CD4-positive, alpha-beta T cell treated with Interleukin-17A for 1 hour (primary cell): Measurements from ENCODE around the gene PLA2G4C.
"Not testable (repeated sequence)": the region's sequence is repeated elsewhere in the genome, so short reads cannot be mapped to it uniquely, and the experiment has no call there.

Experiments used
- DNase-seq: peaks from one replicate; pipeline ENCODE4 v3.0.0-alpha.2; 2020

PLA2G4C gene

DNA sequence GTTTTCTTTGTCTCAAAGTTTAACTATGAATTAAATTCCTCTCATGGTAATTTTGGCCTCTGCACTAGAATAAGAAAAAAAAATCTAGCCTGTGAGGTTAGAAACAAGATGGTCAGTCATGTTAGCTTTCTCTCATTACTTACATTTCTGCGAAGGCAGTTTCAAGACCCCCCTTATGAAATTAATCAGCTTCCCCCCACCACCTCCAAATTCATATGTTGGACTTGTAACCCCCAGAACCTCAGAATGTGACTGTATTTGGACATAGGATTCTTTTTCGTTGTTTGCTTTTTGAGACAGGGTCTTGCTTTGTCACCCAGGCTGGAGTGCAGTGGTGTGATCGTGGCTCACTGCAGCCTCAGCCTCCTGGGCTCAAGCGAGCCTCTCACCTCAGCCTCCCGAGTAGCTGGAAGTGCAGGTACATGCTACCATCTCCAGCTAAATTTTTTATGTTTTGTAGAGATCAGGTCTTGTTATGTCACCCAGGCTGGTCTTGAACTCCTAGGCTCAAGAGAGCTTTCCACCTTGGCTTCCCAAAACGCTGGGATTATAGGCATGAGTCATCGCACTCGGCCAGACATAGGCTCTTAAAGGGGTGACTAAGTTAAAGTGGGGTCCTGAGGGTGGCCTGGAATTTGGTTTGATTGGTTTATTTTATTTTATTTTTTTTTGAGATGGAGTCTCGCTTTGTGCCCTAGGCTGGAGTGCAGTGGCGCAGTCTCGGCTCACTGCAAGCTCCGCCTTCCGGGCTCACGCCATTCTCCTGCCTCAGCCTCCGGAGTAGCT lies 1.4 kb downstream of the PLA2G4C start:
- no peak for DNase-seq

- DNase-seq, result no peak
Observed at GRCh38 chr19:48103922-48104321, 6.7 kb downstream of the PLA2G4C start.

GRCh38 chr19:48102870-48103751 lies 7.5 kb downstream of the PLA2G4C start:
- DNase-seq, result peak; percentile 28

GRCh38 chr19:48095612-48096175 lies 14.9 kb downstream of the PLA2G4C start:
- no peak for DNase-seq

DNA sequence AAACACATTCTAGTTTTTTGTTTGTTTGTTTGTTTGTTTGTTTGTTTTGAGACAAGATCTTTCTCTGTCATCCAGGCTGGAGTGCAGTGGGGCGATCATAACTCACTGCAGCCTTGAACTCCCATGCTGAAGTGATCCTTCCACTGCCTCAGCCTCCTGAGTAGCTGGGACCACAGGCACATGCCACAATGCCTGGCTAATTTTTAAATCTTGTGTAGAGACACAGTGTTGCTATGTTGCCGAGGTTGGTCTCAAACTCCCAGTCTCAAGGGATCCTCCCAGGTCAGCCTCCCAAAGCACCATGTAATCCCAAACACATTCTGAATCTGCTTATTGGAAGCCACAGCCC lies 15.8 kb downstream of the PLA2G4C start:
- DNase-seq, result no peak

DNA sequence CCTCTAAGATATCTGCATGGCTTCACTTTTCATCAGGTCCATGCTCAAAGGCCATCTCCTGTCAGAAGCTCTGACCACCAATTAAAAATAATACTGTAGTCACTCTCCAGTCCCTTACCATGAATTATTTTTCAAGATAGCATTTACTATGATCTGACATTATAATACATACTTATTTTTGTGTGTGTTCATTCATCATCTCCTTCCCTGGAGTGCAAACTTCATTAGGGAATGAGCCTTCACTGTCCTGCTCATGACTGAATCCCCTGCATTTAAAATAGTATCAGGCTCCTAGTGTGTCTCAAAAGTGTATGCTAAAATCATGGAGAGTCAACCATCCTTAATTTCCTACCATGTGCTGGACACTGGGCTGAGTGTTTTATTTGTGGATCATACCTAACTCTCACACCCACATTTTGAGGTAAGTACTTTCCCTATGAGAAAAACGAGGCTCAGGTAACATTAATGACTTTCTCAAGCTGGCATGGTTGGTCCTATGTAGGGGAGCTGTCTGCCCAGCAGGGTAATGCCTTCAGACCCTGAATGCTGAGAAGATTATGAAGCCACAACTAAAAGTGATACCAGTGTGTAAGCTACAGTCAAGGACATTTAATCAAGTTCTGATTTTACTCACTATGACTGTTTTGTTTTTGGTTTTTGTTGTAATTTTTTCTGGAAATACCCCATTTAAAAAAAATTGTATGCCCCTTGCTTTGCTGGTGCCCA lies 16.3 kb downstream of the PLA2G4C start:
- no peak for DNase-seq

GRCh38 chr19:48091111-48091718 lies 19.4 kb downstream of the PLA2G4C start:
- DNase-seq, result not testable (repeated sequence)

GRCh38 chr19:48090281-48090802 lies 20.3 kb downstream of the PLA2G4C start:
- DNase-seq, result no peak

DNA sequence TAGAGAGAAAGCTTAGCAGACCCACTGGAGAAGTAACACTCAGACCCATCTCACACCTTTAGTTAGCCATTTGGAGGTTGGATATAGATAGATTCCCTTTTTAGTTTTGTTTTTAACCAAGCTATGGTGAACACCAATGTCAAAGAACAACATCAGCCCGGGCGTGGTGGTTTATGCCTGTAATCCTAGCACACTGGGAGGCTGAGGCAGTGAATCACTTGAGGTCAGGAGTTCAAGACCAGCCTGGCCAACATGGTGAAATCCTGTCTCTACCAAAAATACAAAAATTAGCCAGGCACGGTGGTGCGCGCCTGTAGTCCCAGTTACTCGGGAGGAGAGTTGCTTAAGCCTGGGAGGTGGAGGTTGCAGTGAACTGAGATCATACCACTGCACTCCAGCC lies 21.6 kb downstream of the PLA2G4C start:
- not testable (repeated sequence) for DNase-seq

GRCh38 chr19:48085904-48086864 lies 24.4 kb downstream of the PLA2G4C start:
- no peak for DNase-seq

DNA sequence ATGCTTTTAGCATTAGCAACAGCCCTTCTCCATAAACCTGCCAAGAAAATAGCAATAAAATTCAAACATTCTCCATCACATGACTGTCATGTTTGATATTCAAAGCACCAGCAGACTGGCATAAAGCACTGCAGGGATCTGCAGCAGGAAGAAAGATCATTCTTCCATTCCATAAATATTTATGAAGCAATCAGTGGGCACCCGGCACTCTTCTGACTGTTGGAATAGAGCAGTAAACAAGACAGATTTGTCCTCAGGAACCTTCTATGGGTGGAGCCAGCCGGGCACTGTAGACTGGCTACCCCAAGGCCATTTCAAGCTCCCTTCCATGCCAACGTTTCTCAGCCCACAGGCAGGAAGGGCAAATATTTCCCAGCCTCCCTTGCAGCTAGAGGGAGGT lies 25.5 kb downstream of the PLA2G4C start:
- DNase-seq, result no peak

- DNase-seq, result no peak
Observed at GRCh38 chr19:48081106-48081505, 29.5 kb downstream of the PLA2G4C start.

GRCh38 chr19:48070177-48070769 lies 40.3 kb downstream of the PLA2G4C start:
- not testable (repeated sequence) for DNase-seq

GRCh38 chr19:48069435-48069834 lies 41.2 kb downstream of the PLA2G4C start:
- no peak for DNase-seq

- no peak for DNase-seq
Observed at GRCh38 chr19:48064509-48064908, 46.1 kb downstream of the PLA2G4C start.

GRCh38 chr19:48061401-48062344 lies 48.9 kb downstream of the PLA2G4C start:
- DNase-seq, result no peak

DNA sequence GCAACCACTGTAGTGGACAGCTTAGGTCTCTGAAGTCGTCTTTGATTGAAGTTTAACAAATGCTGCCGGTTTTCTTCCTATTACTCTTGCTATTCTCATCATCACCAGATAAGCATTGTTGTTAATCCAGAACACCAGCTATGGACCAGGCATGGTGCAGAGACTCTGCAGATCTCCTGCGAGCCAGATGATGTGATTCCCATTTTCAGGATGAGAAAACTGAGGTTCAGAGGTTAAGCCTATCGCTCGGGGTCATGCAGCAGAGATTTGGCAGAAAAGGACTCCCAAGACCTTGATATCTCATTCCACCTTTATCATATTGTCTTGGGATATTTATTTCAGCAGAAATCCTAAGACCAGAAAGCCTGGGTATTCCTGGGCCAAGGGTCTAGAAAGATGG lies 50.2 kb downstream of the PLA2G4C start:
- DNase-seq, result no peak

DNA sequence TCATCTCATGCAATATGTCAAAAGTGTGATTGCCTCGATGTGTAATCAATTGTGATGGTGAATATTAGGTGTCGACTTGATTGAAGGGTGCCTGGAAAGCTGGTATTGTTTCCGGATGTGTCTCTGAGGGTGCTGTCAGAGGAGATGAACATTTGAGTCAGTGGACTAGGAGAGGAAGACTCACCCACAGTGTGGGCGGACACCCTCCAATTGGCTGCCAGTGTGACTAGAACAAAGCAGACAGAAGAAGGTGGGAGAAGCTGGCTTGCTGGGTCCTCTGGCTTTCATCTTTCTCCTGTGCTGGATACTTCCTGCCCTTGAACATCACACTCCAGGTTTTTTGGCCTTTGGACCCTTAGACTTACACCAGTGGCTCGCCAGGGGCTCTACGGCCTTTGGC lies 51.3 kb downstream of the PLA2G4C start:
- DNase-seq, result no peak

DNA sequence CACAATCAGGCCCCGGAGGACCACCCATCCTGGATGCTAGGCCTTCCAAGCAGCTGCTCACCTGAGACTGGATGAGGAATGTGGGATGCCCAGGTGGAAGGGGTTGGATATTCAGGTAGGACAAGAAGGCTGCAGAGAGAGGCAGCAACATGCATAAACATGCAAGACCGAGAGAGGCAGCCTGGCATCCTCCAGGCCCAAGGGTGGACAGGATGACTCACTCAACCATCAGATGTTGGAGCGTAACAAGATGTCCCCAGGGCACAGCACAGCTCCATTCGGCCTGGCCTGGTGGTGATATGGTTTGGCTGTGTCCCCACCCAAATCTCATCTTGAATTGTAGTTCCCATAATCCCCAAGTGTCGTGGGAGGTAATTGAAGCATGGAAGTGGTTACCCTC lies 56.8 kb downstream of the PLA2G4C start:
- DNase-seq, result no peak

- no peak for DNase-seq
Observed at GRCh38 chr19:48053076-48053475, 57.5 kb downstream of the PLA2G4C start.
